CD14-positive monocyte (primary cell): ENCODE measurements around the gene CHST15. TPM values are rescaled to one million over a fixed set of nuclear protein-coding genes. Genes with fewer than 3 reads are reported as not detected.

ENCODE experiments used
- DNase-seq, 3 donors: peaks; one replicate each; pipeline ENCODE4 v3.0.0-alpha.2; 2011 to 2022
- H2AFZ ChIP-seq: 2 replicates; pipeline ENCODE4 v1.6.0; 2012; ENCODE audit warnings: mild to moderate bottlenecking, low read depth, low read length, inconsistent platforms; ENCODE audit not compliant: insufficient read depth, poor library complexity, severe bottlenecking
- H3K27ac ChIP-seq, 2 donors: 1 replicate in 1 of 2; 2 replicates in 1 of 2; pipeline ENCODE4 v1.5.1; 2012 to 2013; ENCODE audit warnings: low read length in 2 of 2, control low read depth in 1 of 2, inconsistent platforms in 1 of 2, low read depth in 1 of 2, mild to moderate bottlenecking in 1 of 2
- H3K27me3 ChIP-seq, 2 donors: one replicate each; pipeline versions ENCODE4 v1.6.0 to v1.6.1; 2011 to 2013; ENCODE audit warnings: low read length in 2 of 2; ENCODE audit not compliant: control insufficient read depth in 2 of 2, insufficient read depth in 2 of 2
- H3K36me3 ChIP-seq, 2 donors: replicated peaks in 1 of 2; 1 replicate in 1 of 2; 2 replicates in 1 of 2; pipeline versions ENCODE4 v1.5.1 to v1.6.1; 2012 to 2013; ENCODE audit warnings: low read length in 2 of 2, control low read depth in 1 of 2, inconsistent platforms in 1 of 2, mild to moderate bottlenecking in 1 of 2; ENCODE audit not compliant: insufficient read depth in 2 of 2, control insufficient read depth in 1 of 2
- H3K4me1 ChIP-seq, 2 donors: 1 replicate in 1 of 2; 2 replicates in 1 of 2; pipeline versions ENCODE4 v1.5.1 to v1.6.1; 2012 to 2013; ENCODE audit warnings: low read length in 2 of 2, control low read depth in 1 of 2, inconsistent platforms in 1 of 2, mild to moderate bottlenecking in 1 of 2, moderate library complexity in 1 of 2; ENCODE audit not compliant: insufficient read depth in 2 of 2, control insufficient read depth in 1 of 2
- H3K4me2 ChIP-seq: replicated peaks from 2 replicates; pipeline ENCODE3; 2012; ENCODE audit warnings: low read length, moderate library complexity, mild to moderate bottlenecking; ENCODE audit not compliant: poor library complexity, severe bottlenecking; ENCODE audit errors: extremely low read depth
- H3K4me3 ChIP-seq, 3 experiments: fragments of 200-600 bp in 1 of 3; sonication (generic) in 1 of 3; replicated peaks in 1 of 3; 1 replicate in 2 of 3; 2 replicates in 1 of 3; pipeline ENCODE4 v1.5.1; 2011 to 2013; ENCODE audit warnings: low read length in 3 of 3, mild to moderate bottlenecking in 3 of 3, control low read depth in 2 of 3, low read depth in 2 of 3, inconsistent platforms in 1 of 3, moderate library complexity in 1 of 3
- H3K79me2 ChIP-seq: 2 replicates; pipeline ENCODE4 v1.6.0; 2012; ENCODE audit warnings: mild to moderate bottlenecking, control low read depth, inconsistent platforms, low read length, moderate library complexity; ENCODE audit not compliant: insufficient read depth
- H3K9ac ChIP-seq: 2 replicates; pipeline ENCODE4 v1.6.0; 2017; ENCODE audit warnings: low read length, mild to moderate bottlenecking; ENCODE audit not compliant: insufficient read depth, poor library complexity, severe bottlenecking
- H3K9me3 ChIP-seq, 2 donors: replicated peaks in 1 of 2; 1 replicate in 1 of 2; 2 replicates in 1 of 2; pipeline versions ENCODE4 v1.5.1 to v1.6.1; 2012 to 2013; ENCODE audit warnings: low read length in 2 of 2, control low read depth in 1 of 2; ENCODE audit not compliant: control insufficient read depth in 1 of 2, insufficient read depth in 1 of 2
- H4K20me1 ChIP-seq: 2 replicates; pipeline ENCODE4 v1.6.0; 2012; ENCODE audit warnings: mild to moderate bottlenecking, low read length, control low read depth, moderate library complexity; ENCODE audit not compliant: insufficient read depth
- H3K27ac Mint-ChIP-seq, 7 donors: one replicate each; pipeline ENCODE4 v1.8.0; 2020; ENCODE audit warnings: mild to moderate bottlenecking in 7 of 7, mixed read lengths in 7 of 7, moderate library complexity in 6 of 7, inconsistent platforms in 2 of 7
- H3K27me3 Mint-ChIP-seq, 3 donors: one replicate each; pipeline ENCODE4 v1.8.0; 2021 to 2022; ENCODE audit warnings: low read depth in 3 of 3, mild to moderate bottlenecking in 3 of 3, mixed read lengths in 3 of 3, moderate library complexity in 3 of 3, inconsistent platforms in 1 of 3
- H3K36me3 Mint-ChIP-seq, 2 donors: one replicate each; pipeline ENCODE4 v1.8.0; 2020; ENCODE audit warnings: mixed read lengths in 2 of 2, inconsistent platforms in 1 of 2, mild to moderate bottlenecking in 1 of 2
- H3K4me1 Mint-ChIP-seq: one replicate; pipeline ENCODE4 v1.8.0; 2020; ENCODE audit warnings: mild to moderate bottlenecking, mixed read lengths
- H3K4me3 Mint-ChIP-seq, 2 donors: one replicate each; pipeline ENCODE4 v1.8.0; 2020; ENCODE audit warnings: mild to moderate bottlenecking in 2 of 2, mixed read lengths in 2 of 2, moderate library complexity in 1 of 2
- H3K9me3 Mint-ChIP-seq, 7 donors: one replicate each; pipeline ENCODE4 v1.8.0; 2020 to 2022; ENCODE audit warnings: mixed read lengths in 7 of 7, mild to moderate bottlenecking in 6 of 7, moderate library complexity in 6 of 7, inconsistent platforms in 2 of 7
- CTCF ChIP-seq: fragments of 200-600 bp; IDR thresholded peaks from one replicate; pipeline ENCODE4 v1.8.0; 2022; ENCODE audit warnings: antibody characterized with exemption, mild to moderate bottlenecking
- WGBS: methylation state at CpG from one replicate; pipeline ENCODE4 v1.1.5; 2013; ENCODE audit warnings: missing lambda C conversion rate; ENCODE audit not compliant: insufficient coverage; 5-methylcytosine and 5-hydroxymethylcytosine counted together
- intact Hi-C, 2 donors: fragments of 100-400 bp; cut with micrococcal nuclease; formaldehyde crosslinking; loops; one replicate each; pipeline versions ENCODE4 v1.15.0 to v1.15.1; 2023
- polyA plus RNA-seq, 3 donors: library from polyadenylated mRNA; depleted of rRNA in 1 of 3; unstranded in 2 of 3; stranded (reverse) in 1 of 3; fragments of 300-500 nt in 2 of 3; fragments of >200 nt in 1 of 3; fragmentation: Illumina TruSeq in 2 of 3; gene quantifications; 1 replicate in 2 of 3; 2 replicates in 1 of 3; pipeline ENCODE4 v1.2.3, GENCODE V29; 2012 to 2021

CHST15 gene
- polyA plus RNA-seq, 3 donors, result 54.4 to 106 (median 87.5) TPM

- no peak for TF ChIP-seq CTCF
- H3K79me2 ChIP-seq, result no peaks in the 10 kb centered on the region
- WGBS, result 16% methylated on average over 82 of the region's 92 CpGs
- Mint-ChIP-seq H3K4me3 (peak overlapping the region; percentile 60 to 87), H3K4me1 (peaks cover 37% of the 10 kb centered on the region), H3K27ac (no peak overlapping the region), H3K9me3 (peaks cover 0 to 19% (median 12%) of the 10 kb centered on the region in 7 donors), H3K36me3 (peaks cover 5 to 19% of the 10 kb centered on the region in 2 donors), H3K27me3 (peaks cover 57 to 78% (median 68%) of the 10 kb centered on the region in 3 donors)
- DNase-seq, result no peak
- no peak overlapping the region for H2AFZ ChIP-seq
- H3K4me2 ChIP-seq, result peak overlapping the region; percentile 31
- H3K4me3 ChIP-seq, result no peak overlapping the region
- H4K20me1 ChIP-seq, result no peaks in the 10 kb centered on the region
- intact Hi-C loops, result loop anchor here in 1 of 2 donors (5.0 kb wide), 1 partner anchor 400 kb away; no protein-coding TSS in a partner anchor
- H3K4me1 ChIP-seq, result peaks cover 31 to 38% of the 10 kb centered on the region in 2 donors
- H3K9me3 ChIP-seq, result peaks cover 0 to 23% of the 10 kb centered on the region in 2 donors
- H3K36me3 ChIP-seq, result no peaks in the 10 kb centered on the region
- H3K27me3 ChIP-seq, result peaks cover 48 to 69% of the 10 kb centered on the region in 2 donors
- no peak overlapping the region for H3K27ac ChIP-seq
- no peak overlapping the region for H3K9ac ChIP-seq
Measured at GRCh38 chr10:123991611-123992570, 101.5 kb downstream of the CHST15 start.

GRCh38 chr10:123990889-123991288 is 102.5 kb downstream of the CHST15 start:
- Histone ChIP-seq H3K27me3 (peaks cover 57 to 71% of the 10 kb centered on the region in 2 donors), H3K27ac (no peak overlapping the region), H3K36me3 (no peaks in the 10 kb centered on the region), H4K20me1 (no peaks in the 10 kb centered on the region), H3K9me3 (peaks cover 0 to 23% of the 10 kb centered on the region in 2 donors), H3K9ac (no peak overlapping the region), H3K4me1 (peaks cover 21 to 28% of the 10 kb centered on the region in 2 donors), H3K79me2 (no peaks in the 10 kb centered on the region), H3K4me2 (no peak overlapping the region), H3K4me3 (no peak overlapping the region), H2AFZ (no peak overlapping the region)
- H3K27me3 Mint-ChIP-seq, result peaks cover 66 to 85% (median 77%) of the 10 kb centered on the region in 3 donors
- H3K27ac Mint-ChIP-seq, result peak overlapping the region in 1 of 7 donors; percentile 66
- peaks cover 27% of the 10 kb centered on the region for H3K4me1 Mint-ChIP-seq
- 78% methylated on average over 4 of the region's 10 CpGs for WGBS
- intact Hi-C loops, result loop anchor here in 1 of 2 donors (5.0 kb wide), 1 partner anchor 401 kb away; no protein-coding TSS in a partner anchor
- H3K9me3 Mint-ChIP-seq, result peaks cover 0 to 19% (median 14%) of the 10 kb centered on the region in 7 donors
- TF ChIP-seq CTCF, result no peak
- DNase-seq, result no peak
- peaks cover 0 to 14% of the 10 kb centered on the region in 2 donors for H3K36me3 Mint-ChIP-seq
- peak overlapping the region; percentile 60 to 87 for H3K4me3 Mint-ChIP-seq
